HepG2 (cell line): ENCODE measurements around the gene SV2A. TPM values are rescaled to one million over a fixed set of nuclear protein-coding genes. Genes with fewer than 3 reads are reported as not detected.

Source experiments
- AKNA ChIP-seq: sonication (generic); formaldehyde crosslinking; IDR thresholded peaks from 2 replicates; pipeline ENCODE4 v1.4.0; 2020; ENCODE audit warnings: missing genetic modification reagents, borderline replicate concordance
- ARNT2 ChIP-seq: sonication (generic); formaldehyde crosslinking; IDR thresholded peaks from 2 replicates; pipeline ENCODE4 v1.8.0; 2022; ENCODE audit warnings: mild to moderate bottlenecking, low read depth, missing genetic modification reagents, moderate library complexity
- ERF ChIP-seq: IDR thresholded peaks from 2 replicates; pipeline ENCODE4 v1.6.1; 2018; ENCODE audit warnings: missing biosample characterization, missing genetic modification reagents
- HNF4A ChIP-seq: sonication (generic); formaldehyde crosslinking; IDR thresholded peaks from 2 replicates; pipeline ENCODE4 v1.4.0; 2020; ENCODE audit warnings: missing genetic modification reagents
- MLLT10 ChIP-seq: sonication (generic); formaldehyde crosslinking; IDR thresholded peaks from 2 replicates; pipeline ENCODE4 v1.4.0; 2020; ENCODE audit warnings: missing genetic modification reagents
- NKX3-1 ChIP-seq: sonication (generic); formaldehyde crosslinking; IDR thresholded peaks from 2 replicates; pipeline ENCODE4 v1.5.0; 2020; ENCODE audit warnings: missing genetic modification reagents
- POGZ ChIP-seq: sonication (generic); formaldehyde crosslinking; IDR thresholded peaks from 2 replicates; pipeline ENCODE4 v1.4.0; 2020; ENCODE audit warnings: mild to moderate bottlenecking, missing genetic modification reagents
- SP1 ChIP-seq, 2 experiments: fragments of 450-650 bp in 1 of 2; sonication (generic) in 1 of 2; formaldehyde crosslinking in 1 of 2; IDR thresholded peaks; 2 replicates each; pipeline versions ENCODE4 v1.4.0 to v1.6.1; 2016 to 2020; ENCODE audit warnings: missing genetic modification reagents in 1 of 2
- YY1 ChIP-seq: IDR thresholded peaks from 2 replicates; pipeline ENCODE4 v1.6.1; 2011; ENCODE audit warnings: low read length, low read depth, moderate library complexity, mild to moderate bottlenecking; ENCODE audit not compliant: insufficient read depth, insufficient replicate concordance
- ZNF672 ChIP-seq: sonication (generic); formaldehyde crosslinking; IDR thresholded peaks from 2 replicates; pipeline ENCODE4 v1.8.1; 2022; ENCODE audit warnings: missing genetic modification reagents
- ZNF781 ChIP-seq: sonication (generic); formaldehyde crosslinking; IDR thresholded peaks from 2 replicates; pipeline ENCODE4 v1.5.1; 2020; ENCODE audit warnings: borderline replicate concordance, mild to moderate bottlenecking, missing genetic modification reagents; ENCODE audit errors: not compliant biosample characterization
- ZNF788 ChIP-seq: sonication (generic); formaldehyde crosslinking; IDR thresholded peaks from 2 replicates; pipeline ENCODE4 v1.5.0; 2020; ENCODE audit warnings: mild to moderate bottlenecking, missing genetic modification reagents, borderline replicate concordance
- ZNF816 ChIP-seq: sonication (generic); formaldehyde crosslinking; IDR thresholded peaks from 2 replicates; pipeline ENCODE4 v1.8.0; 2022; ENCODE audit warnings: missing genetic modification reagents, mild to moderate bottlenecking, borderline replicate concordance
- polyA plus RNA-seq, 8 experiments: library from polyadenylated mRNA; depleted of rRNA in 3 of 8; stranded (reverse) in 7 of 8; unstranded in 1 of 8; fragments of >200 nt; fragmentation: Illumina TruSeq in 4 of 8; extraction: Trizol in 4 of 8; gene quantifications; 2 replicates each; pipeline versions ENCODE4 v1.2.1 to v1.2.3, GENCODE V29; 2011 to 2016; ENCODE audit warnings: low read depth in 4 of 8, missing spikeins in 1 of 8, mixed read lengths in 1 of 8; ENCODE audit not compliant: insufficient read depth in 1 of 8
- total RNA-seq, 5 experiments: library from RNA; depleted of rRNA; stranded (reverse); fragments of >200 nt; fragmentation: Illumina TruSeq; extraction: Trizol; gene quantifications; 2 replicates each; pipeline ENCODE4 v1.2.3, GENCODE V29; 2016; ENCODE audit warnings: low read depth in 1 of 5
- TF ChIP-seq, protein P1 (sequence below): sonication (generic); formaldehyde crosslinking; IDR thresholded peaks from 2 replicates; pipeline ENCODE4 v1.4.0; 2020; ENCODE audit warnings: missing genetic modification reagents
- TF ChIP-seq, protein P2 (sequence below): IDR thresholded peaks from 2 replicates; pipeline ENCODE4 v1.6.1; 2016; ENCODE audit warnings: missing biosample characterization, missing genetic modification reagents, low read depth
- TF ChIP-seq, protein P3 (sequence below): sonication (generic); formaldehyde crosslinking; IDR thresholded peaks from 2 replicates; pipeline ENCODE4 v1.8.1; 2023; ENCODE audit warnings: mild to moderate bottlenecking, missing genetic modification reagents
- TF ChIP-seq, protein P4 (sequence below): sonication (generic); formaldehyde crosslinking; IDR thresholded peaks from 2 replicates; pipeline ENCODE4 v1.5.1; 2020; ENCODE audit warnings: mild to moderate bottlenecking, missing genetic modification reagents, borderline replicate concordance

SV2A gene
- total and polyA plus RNA-seq, 2 of the 13 experiments (the other 11 are each of a cell fraction or from before 2014, with no cell fraction given), result 0.84 to 1.9 TPM

- peak; percentile 63; the same call in 1 of the 2 replicates for TF ChIP-seq POGZ (CRISPR knock-in tag)
- TF ChIP-seq HNF4A, result peak; percentile 74
- TF ChIP-seq YY1, result peak; percentile 83
- no peak for TF ChIP-seq ZNF672
- TF ChIP-seq, protein P1, sequence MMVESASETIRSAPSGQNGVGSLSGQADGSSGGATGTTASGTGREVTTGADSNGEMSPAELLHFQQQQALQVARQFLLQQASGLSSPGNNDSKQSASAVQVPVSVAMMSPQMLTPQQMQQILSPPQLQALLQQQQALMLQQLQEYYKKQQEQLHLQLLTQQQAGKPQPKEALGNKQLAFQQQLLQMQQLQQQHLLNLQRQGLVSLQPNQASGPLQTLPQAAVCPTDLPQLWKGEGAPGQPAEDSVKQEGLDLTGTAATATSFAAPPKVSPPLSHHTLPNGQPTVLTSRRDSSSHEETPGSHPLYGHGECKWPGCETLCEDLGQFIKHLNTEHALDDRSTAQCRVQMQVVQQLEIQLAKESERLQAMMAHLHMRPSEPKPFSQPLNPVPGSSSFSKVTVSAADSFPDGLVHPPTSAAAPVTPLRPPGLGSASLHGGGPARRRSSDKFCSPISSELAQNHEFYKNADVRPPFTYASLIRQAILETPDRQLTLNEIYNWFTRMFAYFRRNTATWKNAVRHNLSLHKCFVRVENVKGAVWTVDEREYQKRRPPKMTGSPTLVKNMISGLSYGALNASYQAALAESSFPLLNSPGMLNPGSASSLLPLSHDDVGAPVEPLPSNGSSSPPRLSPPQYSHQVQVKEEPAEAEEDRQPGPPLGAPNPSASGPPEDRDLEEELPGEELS (CRISPR knock-in tag), result peak; percentile 24; the same call in 1 of the 2 replicates
- 0 out of 2 replicates have a peak, but pooled peaks have one; percentile 48 for TF ChIP-seq ZNF816 (CRISPR knock-in tag)
- TF ChIP-seq MLLT10 (CRISPR knock-in tag), result no peak
- 0 out of 2 replicates have a peak, but pooled peaks have one; percentile 41 for TF ChIP-seq ERF (CRISPR knock-in tag)
- TF ChIP-seq ARNT2 (CRISPR knock-in tag), result 0 out of 2 replicates have a peak, but pooled peaks have one; percentile 53
- TF ChIP-seq NKX3-1 (CRISPR knock-in tag), result no peak
- no peak for TF ChIP-seq SP1 (IDR thresholded peaks at IDR 0.05)
- TF ChIP-seq SP1 (CRISPR knock-in tag; IDR thresholded peaks at IDR 0.05), result peak; percentile 29; the same call in 1 of the 2 replicates
- TF ChIP-seq AKNA (CRISPR knock-in tag), result no peak
- no peak for TF ChIP-seq ZNF781 (CRISPR knock-in tag)
- TF ChIP-seq, protein P2, sequence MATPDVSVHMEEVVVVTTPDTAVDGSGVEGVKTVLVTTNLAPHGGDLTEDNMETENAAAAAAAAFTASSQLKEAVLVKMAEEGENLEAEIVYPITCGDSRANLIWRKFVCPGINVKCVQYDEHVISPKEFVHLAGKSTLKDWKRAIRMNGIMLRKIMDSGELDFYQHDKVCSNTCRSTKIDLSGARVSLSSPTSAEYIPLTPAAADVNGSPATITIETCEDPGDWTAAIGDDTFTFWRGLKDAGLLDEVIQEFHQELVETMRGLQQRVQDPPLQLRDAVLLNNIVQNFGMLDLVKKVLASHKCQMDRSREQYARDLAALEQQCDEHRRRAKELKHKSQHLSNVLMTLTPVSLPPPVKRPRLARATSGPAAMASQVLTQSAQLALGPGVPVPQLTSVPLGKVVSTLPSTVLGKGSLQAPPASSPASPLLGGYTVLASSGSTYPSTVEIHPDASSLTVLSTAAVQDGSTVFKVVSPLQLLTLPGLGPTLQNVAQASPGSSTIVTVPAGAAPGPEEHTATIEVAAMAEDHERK (CRISPR knock-in tag), result 0 out of 2 replicates have a peak, but pooled peaks have one; percentile 48
- TF ChIP-seq ZNF788 (CRISPR knock-in tag), result peak; percentile 46; the same call in 1 of the 2 replicates
- TF ChIP-seq, protein P3, sequence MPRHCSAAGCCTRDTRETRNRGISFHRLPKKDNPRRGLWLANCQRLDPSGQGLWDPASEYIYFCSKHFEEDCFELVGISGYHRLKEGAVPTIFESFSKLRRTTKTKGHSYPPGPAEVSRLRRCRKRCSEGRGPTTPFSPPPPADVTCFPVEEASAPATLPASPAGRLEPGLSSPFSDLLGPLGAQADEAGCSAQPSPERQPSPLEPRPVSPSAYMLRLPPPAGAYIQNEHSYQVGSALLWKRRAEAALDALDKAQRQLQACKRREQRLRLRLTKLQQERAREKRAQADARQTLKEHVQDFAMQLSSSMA (CRISPR knock-in tag), result no peak
- TF ChIP-seq, protein P4, sequence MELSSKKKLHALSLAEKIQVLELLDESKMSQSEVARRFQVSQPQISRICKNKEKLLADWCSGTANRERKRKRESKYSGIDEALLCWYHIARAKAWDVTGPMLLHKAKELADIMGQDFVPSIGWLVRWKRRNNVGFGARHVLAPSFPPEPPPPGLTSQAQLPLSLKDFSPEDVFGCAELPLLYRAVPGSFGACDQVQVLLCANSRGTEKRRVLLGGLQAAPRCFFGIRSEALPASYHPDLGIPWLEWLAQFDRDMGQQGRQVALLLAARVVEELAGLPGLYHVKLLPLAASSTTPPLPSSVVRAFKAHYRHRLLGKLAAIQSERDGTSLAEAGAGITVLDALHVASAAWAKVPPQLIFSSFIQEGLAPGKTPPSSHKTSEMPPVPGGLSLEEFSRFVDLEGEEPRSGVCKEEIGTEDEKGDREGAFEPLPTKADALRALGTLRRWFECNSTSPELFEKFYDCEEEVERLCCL (CRISPR knock-in tag), result no peak
These were observed 18.0 kb downstream of the SV2A start, which contains the start of gene BOLA1 (continued) for GRCh38 chr1:149899460-149900284.
